Stimulated activated CD4-positive, alpha-beta T cell treated with anti-CD3 and anti-CD28 coated beads, Interleukin-15, amount 100 ng/mL, for 48 hours (primary cell): ENCODE results near the gene CRYGC.
"Not testable (repeated sequence)": the region's sequence is repeated elsewhere in the genome, so short reads cannot be mapped to it uniquely, and the experiment has no call there.

Experiments used
- DNase-seq, 2 donors: peaks; one replicate each; pipeline ENCODE4 v3.0.0-alpha.2; 2020; ENCODE audit warnings: low read depth in 2 of 2

Gene CRYGC

GRCh38 chr2:208136716-208137094, 7.1 kb upstream of the CRYGC start:
- DNase-seq: no peak

DNA sequence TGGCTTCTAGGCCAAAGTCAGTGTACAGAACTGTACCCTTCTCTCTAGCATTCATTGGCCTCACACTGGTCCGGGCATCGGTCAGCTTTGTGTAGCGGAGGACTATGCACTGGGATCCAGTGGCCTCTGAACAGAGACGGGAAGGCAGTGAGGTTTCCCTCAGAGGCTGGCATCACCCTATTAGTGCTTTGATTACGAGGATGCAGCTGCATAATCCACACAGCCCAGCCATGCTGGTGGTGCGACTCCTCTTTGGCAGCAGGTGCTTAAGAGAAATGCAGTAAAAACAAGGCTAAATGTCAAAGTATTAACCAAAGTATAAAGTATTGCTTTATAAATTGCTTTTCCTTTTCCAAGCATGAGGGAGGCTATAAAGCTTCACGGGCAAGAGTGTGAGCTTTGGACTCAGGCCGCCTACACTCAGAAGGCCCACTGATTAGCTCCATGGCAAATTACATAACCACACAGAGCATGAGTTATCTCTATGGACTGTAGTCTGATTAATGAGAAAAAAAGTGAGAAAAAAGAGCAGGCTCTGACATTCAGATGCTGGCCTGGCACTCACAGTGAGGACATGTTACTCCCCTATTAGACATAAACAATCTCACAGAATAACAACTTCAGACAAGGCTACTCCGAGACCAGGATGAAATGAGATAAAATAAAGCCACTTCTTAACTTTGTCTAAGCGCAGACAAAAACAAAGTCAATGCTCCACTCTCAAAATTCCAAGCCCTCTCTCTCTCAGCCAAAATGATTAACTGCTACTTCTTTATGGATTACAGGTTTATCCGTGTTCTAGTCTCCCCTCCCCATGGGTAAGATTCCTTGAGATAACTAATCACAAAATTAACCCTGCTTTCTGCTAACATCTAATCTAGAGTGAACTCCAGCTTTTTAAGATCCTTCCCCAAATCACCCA, 6.4 kb upstream of the CRYGC start:
- DNase-seq: no peak

DNA sequence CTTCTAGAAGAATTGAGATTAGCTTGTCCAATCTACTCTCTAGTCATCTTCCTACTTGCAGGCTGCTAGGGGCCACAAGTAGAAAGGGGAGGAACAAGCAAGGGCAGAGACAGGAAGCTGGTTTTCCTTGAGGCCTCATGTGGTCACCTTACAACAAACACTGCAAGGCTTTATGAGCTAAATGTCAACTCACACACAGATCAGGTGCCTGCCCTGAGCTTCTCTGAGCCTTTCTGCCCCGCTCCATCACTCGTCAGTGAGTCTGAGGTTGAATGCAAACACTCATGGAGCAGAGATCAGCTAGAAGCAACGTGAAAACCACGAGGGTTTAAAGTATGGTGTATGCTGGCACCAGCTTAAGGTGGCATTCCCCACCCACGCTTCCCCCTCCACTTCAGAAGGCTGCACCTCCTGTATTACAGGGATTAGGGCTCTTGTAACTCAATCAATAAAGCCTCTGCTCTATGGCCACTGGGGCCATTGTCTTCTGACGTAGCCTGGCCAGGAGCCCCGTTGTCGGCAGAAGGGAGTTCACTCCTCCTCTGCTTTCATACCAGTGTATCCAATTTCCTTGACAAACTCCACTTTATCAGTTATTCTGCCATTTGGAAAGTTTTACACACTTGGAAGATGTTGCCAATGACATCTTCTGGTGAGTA, 5.4 kb upstream of the CRYGC start:
- DNase-seq: no peak

- no peak for DNase-seq
Observed at GRCh38 chr2:208130712-208131110, 1.1 kb upstream of the CRYGC start.

GRCh38 chr2:208128136-208128535, 1.5 kb downstream of the CRYGC start:
- no peak for DNase-seq

DNA sequence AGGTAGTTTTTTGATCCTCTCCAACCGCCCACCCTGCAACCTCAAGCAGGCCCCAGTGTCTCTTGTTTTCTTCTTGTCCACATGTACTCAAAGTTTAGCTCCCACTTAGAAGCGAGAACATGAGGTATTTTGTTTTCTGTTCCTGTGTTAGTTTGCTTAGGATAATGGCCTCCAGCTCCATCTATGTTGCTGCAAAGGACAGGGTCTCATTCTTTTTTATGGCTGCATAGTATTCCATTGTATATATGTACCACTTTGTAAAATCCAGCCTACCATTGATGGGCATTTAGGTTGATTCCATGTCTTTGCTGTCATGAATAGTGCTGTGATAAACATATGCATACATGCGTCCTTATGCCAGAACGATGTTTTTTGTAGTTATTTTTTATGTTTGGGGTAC, 2.5 kb downstream of the CRYGC start:
- no peak for DNase-seq

- DNase-seq: no peak
Observed at GRCh38 chr2:208125251-208125650, 4.4 kb downstream of the CRYGC start.

DNA sequence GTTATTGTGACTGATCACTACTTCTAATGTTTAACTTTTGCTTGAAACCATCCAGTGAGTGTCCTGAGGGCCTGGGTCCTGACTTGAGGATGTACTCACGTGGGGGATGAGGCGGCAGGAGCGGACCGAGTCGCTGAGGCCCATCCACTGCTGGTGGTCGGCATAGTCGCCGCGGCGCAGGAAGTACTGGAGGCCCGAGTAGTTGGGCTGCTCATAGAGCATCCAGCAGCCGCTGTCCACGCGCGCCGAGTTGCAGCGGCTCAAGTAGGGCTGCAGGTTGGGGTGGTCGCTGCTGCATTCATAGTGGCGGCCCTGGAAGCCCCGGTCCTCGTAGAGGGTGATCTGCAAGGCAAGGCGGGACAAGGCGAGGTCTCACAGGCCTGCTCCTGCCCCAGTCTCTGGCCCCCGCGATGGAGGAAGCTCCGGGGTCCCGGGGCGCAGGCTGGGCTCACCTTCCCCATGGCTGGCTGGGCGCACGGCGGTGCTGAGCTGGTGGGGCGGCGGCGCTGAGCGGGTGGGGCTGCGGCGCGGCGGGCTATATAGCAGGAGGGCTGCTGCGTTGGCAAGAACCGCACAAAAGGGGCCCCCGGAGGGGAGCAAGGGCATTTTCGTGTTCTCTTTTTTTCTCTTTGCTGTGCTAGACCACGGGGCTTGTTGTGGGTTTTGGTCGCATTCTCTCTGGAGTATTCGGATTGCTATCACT, 5.5 kb downstream of the CRYGC start, which contains the start of gene CRYGD:
TSS of gene CRYGD (minus strand) at position 512 of the 703 bp plus-strand sequence. CDS start at position 461, 51 bp downstream.
- not testable (repeated sequence) for DNase-seq

- DNase-seq: no peak
Observed at GRCh38 chr2:208122248-208122647, 7.4 kb downstream of the CRYGC start.

GRCh38 chr2:208118918-208119317, 10.7 kb downstream of the CRYGC start:
- DNase-seq: no peak

DNA sequence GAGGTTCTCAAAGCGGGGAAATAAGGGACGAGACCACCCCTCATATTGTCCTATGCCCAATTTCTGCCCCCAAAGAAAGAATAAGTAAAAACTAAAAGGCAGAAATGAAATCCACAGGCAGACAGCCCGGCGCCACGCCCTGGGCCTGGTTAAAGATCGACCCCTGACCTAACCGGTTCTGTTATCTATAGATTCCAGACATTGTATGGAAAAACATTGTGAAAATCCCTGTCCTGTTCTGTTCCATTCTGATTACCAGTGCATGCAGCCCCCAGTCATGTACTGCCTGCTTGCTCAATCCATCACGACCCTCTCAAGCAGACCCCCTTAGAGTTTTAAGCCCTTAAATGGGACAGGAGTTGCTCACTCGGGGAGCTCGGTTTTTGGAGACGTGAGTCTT, 12.2 kb downstream of the CRYGC start:
- not testable (repeated sequence) for DNase-seq

DNA sequence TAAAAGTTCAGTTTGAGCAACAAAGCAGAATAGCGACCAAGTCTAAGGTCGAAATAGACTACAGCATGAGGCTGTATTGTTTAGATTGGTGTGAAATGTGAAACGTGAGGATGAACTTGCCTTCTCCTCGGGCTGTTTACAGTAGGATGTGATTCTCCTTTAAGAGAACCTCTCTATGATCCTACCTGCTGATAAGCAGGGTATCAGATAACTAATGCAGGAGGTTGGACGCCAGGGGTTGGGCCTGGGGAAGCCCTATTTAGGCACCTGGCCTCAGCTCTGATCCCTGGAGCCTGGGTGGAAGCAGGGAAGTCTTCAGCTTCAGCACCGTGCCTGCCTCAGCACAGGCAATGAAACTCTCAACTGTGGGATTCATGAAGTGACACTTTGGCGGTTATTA, 16.7 kb downstream of the CRYGC start:
- no peak for DNase-seq

DNA sequence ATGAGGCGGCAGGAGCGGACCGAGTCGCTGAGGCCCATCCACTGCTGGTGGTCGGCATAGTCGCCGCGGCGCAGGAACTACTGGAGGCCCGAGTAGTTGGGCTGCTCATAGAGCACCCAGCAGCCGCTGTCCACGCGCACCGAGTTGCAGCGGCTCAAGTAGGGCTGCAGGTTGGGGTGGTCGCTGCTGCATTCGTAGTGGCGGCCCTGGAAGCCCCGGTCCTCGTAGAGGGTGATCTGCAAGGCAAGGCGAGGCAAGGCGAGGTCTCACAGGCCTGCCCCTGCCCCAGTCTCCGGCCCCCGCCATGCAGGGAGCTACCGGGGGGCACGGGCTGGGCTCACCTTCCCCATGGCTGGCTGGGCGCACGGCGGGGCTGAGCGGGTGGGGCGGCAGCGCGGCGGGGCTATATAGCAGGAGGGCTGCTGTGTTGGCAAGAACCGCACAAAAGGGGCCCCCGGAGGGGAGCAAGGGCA, 17.3 kb downstream of the CRYGC start:
- DNase-seq: not testable (repeated sequence)

DNA sequence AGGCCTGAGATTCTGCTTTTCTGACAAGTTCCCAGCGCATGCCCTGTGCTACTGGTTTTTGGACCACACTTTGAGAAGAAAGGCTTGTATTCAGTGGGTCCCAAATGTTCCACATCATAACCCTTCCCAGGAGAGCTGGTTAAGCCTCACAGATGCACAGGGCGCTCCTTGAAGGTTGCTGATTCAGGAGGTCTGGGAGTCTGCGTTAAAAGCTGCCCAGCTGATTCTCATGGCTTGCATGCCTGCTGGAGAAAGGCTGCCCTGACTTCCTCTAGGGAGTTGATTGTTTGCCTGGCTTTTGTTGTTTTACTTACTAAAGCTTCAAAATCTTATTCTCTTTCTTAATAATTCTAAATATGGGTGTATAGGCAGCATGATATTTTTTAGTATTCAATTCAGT, 26.0 kb downstream of the CRYGC start:
- no peak for DNase-seq

DNA sequence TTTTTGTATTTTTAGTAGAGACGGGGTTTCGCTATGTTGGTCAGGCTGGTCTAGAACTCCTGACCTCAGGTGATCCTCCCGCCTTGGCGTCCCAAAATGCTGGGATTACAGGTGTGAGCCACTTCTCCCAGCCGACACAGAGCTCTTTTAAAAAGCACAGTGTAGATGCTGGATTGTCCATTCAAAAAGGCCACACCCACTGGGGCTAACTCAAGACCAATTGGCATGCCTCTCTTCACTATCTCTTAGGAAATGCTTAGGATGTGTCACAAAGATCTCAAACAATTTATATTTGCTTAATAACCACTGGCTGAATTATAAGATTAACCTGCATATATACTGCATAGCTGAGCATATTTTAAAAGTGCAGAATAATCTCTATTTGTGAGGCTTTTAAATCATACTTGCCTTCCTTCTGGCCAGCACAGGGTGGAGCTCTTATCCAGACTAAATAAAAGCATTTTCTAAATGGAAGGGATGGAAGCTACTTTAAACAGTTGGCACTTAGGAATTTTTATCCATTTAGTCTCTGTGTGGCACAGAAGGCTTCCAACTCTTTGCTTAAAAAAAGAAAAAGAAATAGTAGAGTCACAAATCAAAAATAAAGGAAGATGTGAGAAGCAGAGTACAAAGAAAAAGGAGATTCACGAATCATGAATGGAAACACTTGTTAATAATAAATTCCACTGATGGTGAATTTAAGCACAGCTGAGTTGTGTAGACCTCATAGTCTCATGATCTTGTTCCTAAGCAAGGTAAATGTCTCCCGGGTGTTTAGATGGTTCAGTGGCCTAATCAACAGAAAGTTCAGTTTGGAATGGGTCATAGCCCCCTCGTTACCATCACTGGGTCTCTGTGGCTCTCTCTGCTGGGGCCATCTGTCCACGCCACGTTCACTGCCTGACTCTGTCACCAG, 27.7 kb downstream of the CRYGC start:
- no peak for DNase-seq

- DNase-seq: no peak
Observed at GRCh38 chr2:208099682-208100470, 29.8 kb downstream of the CRYGC start.

GRCh38 chr2:208098701-208099100, 30.9 kb downstream of the CRYGC start:
- DNase-seq: not testable (repeated sequence)

DNA sequence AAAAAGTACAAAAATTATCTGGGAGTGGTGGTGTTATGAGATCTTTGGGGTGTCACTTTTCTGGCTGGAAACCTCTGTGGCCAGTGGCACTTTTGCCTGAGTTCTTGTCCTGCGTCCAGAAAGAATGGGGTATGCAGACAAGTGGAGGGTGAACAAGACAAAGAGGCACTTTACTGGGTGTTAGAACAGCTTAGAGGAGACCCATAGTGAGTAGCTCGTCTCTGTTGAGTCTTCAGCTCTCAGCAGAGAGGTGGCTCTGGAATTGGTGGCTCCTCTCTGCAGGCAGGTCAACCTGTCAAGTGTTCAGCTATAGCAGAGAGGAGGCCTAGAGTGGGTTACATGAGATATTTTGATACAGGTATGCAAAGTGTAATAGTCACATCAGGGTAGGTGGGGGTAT, 31.4 kb downstream of the CRYGC start:
- no peak for DNase-seq

GRCh38 chr2:208097801-208098200, 31.8 kb downstream of the CRYGC start:
- no peak for DNase-seq

DNA sequence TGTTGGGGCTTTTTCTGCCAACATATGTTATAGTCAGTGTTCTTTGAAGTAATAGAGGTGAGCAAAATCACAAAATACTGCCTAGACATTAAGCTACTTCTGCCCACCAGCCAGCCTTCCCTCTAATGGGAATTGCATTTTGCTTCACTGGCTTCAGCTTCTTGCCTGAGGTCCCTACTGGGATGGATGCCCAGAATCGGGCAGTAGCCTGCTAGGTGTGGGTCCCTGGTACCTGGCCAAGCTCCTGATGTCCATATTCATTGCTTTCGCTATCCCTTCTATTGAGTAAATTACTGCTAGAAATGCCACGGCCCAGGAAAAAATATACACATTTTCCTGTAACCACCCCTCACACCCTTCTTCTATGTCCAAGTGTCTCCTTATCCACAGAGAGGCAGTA, 32.3 kb downstream of the CRYGC start:
- DNase-seq: no peak
